PC-9 (cell line): ENCODE results near the gene NFKBIA. TPM values are rescaled to one million over a fixed set of nuclear protein-coding genes. Genes with fewer than 3 reads are reported as not detected.

Experiments used
- BruUV-seq: library from RNA; stranded (reverse); fragments of 400-500 nt; replicated peaks from 2 replicates; lab custom pipeline; 2021; lab: Mats Ljungman, UMichigan
- CTCF ChIA-PET: fragments of 300-600 bp; sonication (Branson Sonifier 250); formaldehyde crosslinking; loops from one replicate; lab custom pipeline; 2022; ENCODE audit warnings: antibody characterized with exemption; lab: Charles Lee
- POLR2A ChIA-PET: fragments of 300-600 bp; sonication (Branson Sonifier 250); formaldehyde crosslinking; loops from one replicate; lab custom pipeline; 2022; ENCODE audit warnings: antibody characterized with exemption; ENCODE audit not compliant: unreplicated experiment; lab: Charles Lee
- DNase-seq, 2 experiments: peaks; one replicate each; pipeline versions ENCODE4 v3.0.0 to v3.0.0-alpha.2; 2015 to 2022; ENCODE audit warnings: mixed read lengths in 1 of 2
- H2AFZ ChIP-seq: fragments of 200-600 bp; sonication (generic); 2 replicates; pipeline ENCODE4 v1.8.1; 2017; ENCODE audit warnings: antibody characterized with exemption
- H3F3A ChIP-seq: fragments of 200-600 bp; sonication (generic); 2 replicates; pipeline ENCODE4 v1.8.1; 2017; ENCODE audit warnings: antibody characterized with exemption, mild to moderate bottlenecking, low read depth; ENCODE audit not compliant: insufficient read depth
- H3K27ac ChIP-seq: fragments of 200-600 bp; sonication (generic); 2 replicates; pipeline ENCODE4 v1.6.1; 2016; ENCODE audit warnings: mixed run types
- H3K27me3 ChIP-seq: fragments of 200-600 bp; sonication (generic); 2 replicates; pipeline ENCODE4 v1.6.1; 2016; ENCODE audit warnings: low read depth, mixed run types; ENCODE audit not compliant: insufficient read depth
- H3K36me3 ChIP-seq: fragments of 200-600 bp; sonication (generic); 2 replicates; pipeline ENCODE4 v1.6.1; 2016; ENCODE audit warnings: low read depth, mixed run types
- H3K4me1 ChIP-seq: fragments of 200-600 bp; sonication (generic); replicated peaks from 2 replicates; pipeline ENCODE4 v1.6.1; 2016; ENCODE audit warnings: mixed run types; ENCODE audit not compliant: insufficient read depth
- H3K4me2 ChIP-seq: fragments of 200-600 bp; sonication (generic); 2 replicates; pipeline ENCODE4 v1.6.1; 2017; ENCODE audit warnings: mixed run types
- H3K4me3 ChIP-seq: fragments of 200-600 bp; sonication (generic); 2 replicates; pipeline ENCODE4 v1.6.1; 2016; ENCODE audit warnings: mixed run types
- H3K79me2 ChIP-seq: fragments of 200-600 bp; sonication (generic); 2 replicates; pipeline ENCODE4 v1.6.1; 2017; ENCODE audit warnings: low read depth, mixed run types
- H3K9me2 ChIP-seq: fragments of 200-600 bp; sonication (generic); 2 replicates; pipeline ENCODE4 v1.8.1; 2017; ENCODE audit warnings: mild to moderate bottlenecking; ENCODE audit not compliant: insufficient read depth
- H3K9me3 ChIP-seq: fragments of 200-600 bp; sonication (generic); 2 replicates; pipeline ENCODE4 v1.8.1; 2016; ENCODE audit warnings: low read depth; ENCODE audit not compliant: insufficient read depth
- H4K20me1 ChIP-seq: fragments of 200-600 bp; sonication (generic); 2 replicates; pipeline ENCODE4 v1.8.1; 2017; ENCODE audit not compliant: insufficient read depth
- EZH2 ChIP-seq: fragments of 200-600 bp; sonication (generic); IDR thresholded peaks from 2 replicates; pipeline ENCODE4 v1.8.0; 2017; ENCODE audit warnings: antibody characterized with exemption, low read depth
- intact Hi-C: fragments of 100-400 bp; cut with micrococcal nuclease; formaldehyde crosslinking; loops from one replicate; pipeline ENCODE4 v1.10.0; 2022; ENCODE audit not compliant: unreplicated experiment
- total RNA-seq: library from RNA; stranded (reverse); gene quantifications from 2 replicates; pipeline ENCODE4 v1.2.3, GENCODE V29; 2021
- TF ChIP-seq, protein P1 (sequence below): fragments of 200-600 bp; sonication (generic); conservative IDR thresholded peaks from 2 replicates; pipeline ENCODE4 v1.6.1; 2017; ENCODE audit warnings: mixed run types, antibody characterized with exemption, mild to moderate bottlenecking, moderate library complexity

NFKBIA gene
- total RNA-seq, 1 experiment from 2014 or later: 34.8 TPM

DNA sequence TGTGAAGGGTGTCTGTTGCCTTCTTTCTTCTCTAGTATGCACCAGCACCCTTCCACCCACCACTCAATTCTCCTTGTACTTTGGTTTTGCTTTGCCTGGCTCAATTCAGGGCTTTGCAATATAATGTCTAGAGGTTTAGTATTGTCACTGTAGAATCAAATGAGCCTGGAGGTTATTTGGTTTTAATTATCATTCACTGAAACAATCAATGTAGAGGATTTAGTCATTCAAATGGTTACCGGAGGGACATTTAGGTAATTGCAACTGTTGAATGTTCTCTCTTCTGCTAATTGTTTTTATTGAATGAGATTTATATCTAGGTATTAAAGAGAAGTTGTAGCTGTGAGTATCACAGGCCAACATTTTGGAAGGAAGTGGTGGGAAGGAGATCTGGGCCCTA is 29.3 kb upstream of the NFKBIA start:
- POLR2A ChIA-PET: no interaction called here
- no peak for DNase-seq
- no peaks in the 10 kb centered on the region for H3K4me1 ChIP-seq
- H3K27me3 ChIP-seq: no peaks in the 10 kb centered on the region
- CTCF ChIA-PET: no interaction called here
- intact Hi-C loops: no loop called here
- H3K4me2 ChIP-seq: no peak overlapping the region
- H3K9me2 ChIP-seq: no peaks in the 10 kb centered on the region
- H3K36me3 ChIP-seq: no peaks in the 10 kb centered on the region
- H3K27ac ChIP-seq: no peak overlapping the region
- no peaks in the 10 kb centered on the region for H3K79me2 ChIP-seq
- no peaks in the 10 kb centered on the region for H3K9me3 ChIP-seq
- BruUV-seq: no TSS peak
- no peaks in the 10 kb centered on the region for H3F3A ChIP-seq
- H3K4me3 ChIP-seq: no peak overlapping the region
- H2AFZ ChIP-seq: no peak overlapping the region
- H4K20me1 ChIP-seq: no peaks in the 10 kb centered on the region
- no peak for TF ChIP-seq EZH2

DNA sequence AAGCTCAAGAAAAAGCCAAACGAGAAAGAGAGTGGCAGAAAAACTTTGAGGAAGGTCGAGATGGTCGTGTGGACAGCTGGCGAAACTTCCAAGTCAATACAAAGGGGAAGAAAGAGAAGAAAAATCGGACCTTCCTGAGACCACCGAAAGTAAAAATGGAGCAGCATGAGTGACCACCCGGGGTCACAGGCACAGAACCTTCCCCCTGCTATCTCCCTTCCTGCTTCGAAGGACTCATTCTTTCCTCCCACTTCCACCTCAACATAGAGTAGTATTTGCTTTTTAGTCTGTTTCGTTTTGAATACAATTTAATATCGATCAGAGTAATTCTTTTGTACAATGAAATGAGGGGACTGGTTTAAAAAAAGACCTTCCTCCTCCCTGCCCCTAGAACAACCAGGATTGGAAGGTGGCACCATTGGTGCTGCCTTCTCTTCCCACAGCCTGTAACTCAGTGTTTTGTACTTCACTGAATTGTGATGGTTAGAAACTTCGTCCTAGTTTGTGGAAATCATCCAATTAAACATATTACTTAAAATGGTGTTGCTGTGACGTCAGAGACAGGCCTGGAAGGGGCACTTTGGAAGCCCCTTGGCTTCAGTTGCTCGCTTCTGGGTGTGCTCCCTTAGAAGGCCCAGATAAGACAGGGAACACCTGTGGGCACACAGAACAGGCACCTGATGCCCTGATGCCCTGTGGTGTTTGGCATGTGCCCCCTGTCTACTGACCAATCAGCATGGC is 26.1 kb upstream of the NFKBIA start:
- TF ChIP-seq, protein P1, sequence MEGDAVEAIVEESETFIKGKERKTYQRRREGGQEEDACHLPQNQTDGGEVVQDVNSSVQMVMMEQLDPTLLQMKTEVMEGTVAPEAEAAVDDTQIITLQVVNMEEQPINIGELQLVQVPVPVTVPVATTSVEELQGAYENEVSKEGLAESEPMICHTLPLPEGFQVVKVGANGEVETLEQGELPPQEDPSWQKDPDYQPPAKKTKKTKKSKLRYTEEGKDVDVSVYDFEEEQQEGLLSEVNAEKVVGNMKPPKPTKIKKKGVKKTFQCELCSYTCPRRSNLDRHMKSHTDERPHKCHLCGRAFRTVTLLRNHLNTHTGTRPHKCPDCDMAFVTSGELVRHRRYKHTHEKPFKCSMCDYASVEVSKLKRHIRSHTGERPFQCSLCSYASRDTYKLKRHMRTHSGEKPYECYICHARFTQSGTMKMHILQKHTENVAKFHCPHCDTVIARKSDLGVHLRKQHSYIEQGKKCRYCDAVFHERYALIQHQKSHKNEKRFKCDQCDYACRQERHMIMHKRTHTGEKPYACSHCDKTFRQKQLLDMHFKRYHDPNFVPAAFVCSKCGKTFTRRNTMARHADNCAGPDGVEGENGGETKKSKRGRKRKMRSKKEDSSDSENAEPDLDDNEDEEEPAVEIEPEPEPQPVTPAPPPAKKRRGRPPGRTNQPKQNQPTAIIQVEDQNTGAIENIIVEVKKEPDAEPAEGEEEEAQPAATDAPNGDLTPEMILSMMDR: no peak
- TF ChIP-seq EZH2: no peak
- no TSS peak for BruUV-seq
- no peaks in the 10 kb centered on the region for H3K9me2 ChIP-seq
- no peaks in the 10 kb centered on the region for H3K27me3 ChIP-seq
- H3K4me1 ChIP-seq: no peaks in the 10 kb centered on the region
- H3K9me3 ChIP-seq: no peaks in the 10 kb centered on the region
- intact Hi-C loops: no loop called here
- no peaks in the 10 kb centered on the region for H3F3A ChIP-seq
- no peaks in the 10 kb centered on the region for H3K79me2 ChIP-seq
- H3K4me2 ChIP-seq: no peak overlapping the region
- POLR2A ChIA-PET: no interaction called here
- H3K36me3 ChIP-seq: no peaks in the 10 kb centered on the region
- H3K4me3 ChIP-seq: no peak overlapping the region
- H3K27ac ChIP-seq: no peak overlapping the region
- CTCF ChIA-PET: no interaction called here
- H4K20me1 ChIP-seq: no peaks in the 10 kb centered on the region
- no peak overlapping the region for H2AFZ ChIP-seq
- no peak for DNase-seq

DNA sequence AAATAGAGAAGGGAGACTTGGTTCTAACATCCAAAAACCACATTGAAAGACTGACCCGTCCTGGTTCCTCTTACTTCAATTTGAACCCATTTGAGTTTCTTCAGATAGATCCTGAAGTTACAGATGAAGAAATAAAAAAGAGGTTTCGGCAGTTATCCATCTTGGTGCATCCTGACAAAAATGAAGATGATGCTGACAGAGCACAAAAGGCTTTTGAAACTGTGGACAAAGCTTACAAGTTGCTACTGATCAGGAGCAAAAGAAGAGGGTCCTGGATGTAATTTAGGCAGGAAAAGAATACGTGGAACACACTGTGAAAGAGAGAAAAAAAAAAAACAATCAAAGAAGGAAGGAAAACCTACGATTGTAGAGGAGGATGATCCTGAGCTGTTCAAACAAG is 25.4 kb upstream of the NFKBIA start:
- Histone ChIP-seq H2AFZ (no peak overlapping the region), H4K20me1 (no peaks in the 10 kb centered on the region), H3F3A (no peaks in the 10 kb centered on the region), H3K9me3 (no peaks in the 10 kb centered on the region), H3K27ac (no peak overlapping the region), H3K27me3 (no peaks in the 10 kb centered on the region), H3K4me1 (no peaks in the 10 kb centered on the region), H3K9me2 (no peaks in the 10 kb centered on the region), H3K79me2 (no peaks in the 10 kb centered on the region), H3K4me3 (no peak overlapping the region), H3K4me2 (no peak overlapping the region), H3K36me3 (no peaks in the 10 kb centered on the region)
- intact Hi-C loops: loop anchor here (10.0 kb wide), 1 partner anchor 255 kb away; no protein-coding TSS in a partner anchor
- no peak for DNase-seq
- ChIA-PET POLR2A (no interaction called here), CTCF (no interaction called here)
- TF ChIP-seq, protein P1: no peak
- no peak for TF ChIP-seq EZH2
- BruUV-seq: no TSS peak
